ENCODE results near the gene NDUFAF7. TPM values are rescaled to one million over a fixed set of nuclear protein-coding genes. Genes with fewer than 3 reads are reported as not detected.
"Not testable (repeated sequence)": the region's sequence is repeated elsewhere in the genome, so short reads cannot be mapped to it uniquely, and the experiment has no call there.

The NDUFAF7 gene
- total RNA-seq, 1 experiment from 2014 or later: 38.0 TPM

GRCh38 chr2:37201766-37202165 is 29.7 kb upstream of the NDUFAF7 start:
- no TSS peak for BruUV-seq (replicated peaks)
- peaks cover 5% of the 10 kb centered on the region; the same call in 1 of the 2 replicates for H3K9me3 ChIP-seq
- DNase-seq: no peak
- peaks cover 8% of the 10 kb centered on the region for H3K36me3 ChIP-seq (ENCODE audit: control insufficient read depth, insufficient read depth, low read length)
- Mint-ChIP-seq H3K9me3 (ENCODE audit: unreplicated experiment) (peaks cover 13% of the 10 kb centered on the region), H3K36me3 (ENCODE audit: insufficient read depth, unreplicated experiment) (peaks cover 79% of the 10 kb centered on the region), H3K4me1 (ENCODE audit: low read depth, unreplicated experiment) (no peaks in the 10 kb centered on the region), H3K27ac (ENCODE audit: unreplicated experiment) (no peak overlapping the region), H3K27me3 (ENCODE audit: insufficient read depth, unreplicated experiment) (no peaks in the 10 kb centered on the region), H3K4me3 (ENCODE audit: unreplicated experiment) (no peak overlapping the region)
- CTCF ChIA-PET: no interaction called here
- intact Hi-C loops (cut with micrococcal nuclease; ENCODE audit: unreplicated experiment): no loop called here
- H3K4me1 ChIP-seq: no peaks in the 10 kb centered on the region
- no peaks in the 10 kb centered on the region for H3K27me3 ChIP-seq (replicated peaks; ENCODE audit: control insufficient read depth, insufficient read depth, low read length)
- POLR2A ChIA-PET: no interaction called here
- TF ChIP-seq, protein P1, sequence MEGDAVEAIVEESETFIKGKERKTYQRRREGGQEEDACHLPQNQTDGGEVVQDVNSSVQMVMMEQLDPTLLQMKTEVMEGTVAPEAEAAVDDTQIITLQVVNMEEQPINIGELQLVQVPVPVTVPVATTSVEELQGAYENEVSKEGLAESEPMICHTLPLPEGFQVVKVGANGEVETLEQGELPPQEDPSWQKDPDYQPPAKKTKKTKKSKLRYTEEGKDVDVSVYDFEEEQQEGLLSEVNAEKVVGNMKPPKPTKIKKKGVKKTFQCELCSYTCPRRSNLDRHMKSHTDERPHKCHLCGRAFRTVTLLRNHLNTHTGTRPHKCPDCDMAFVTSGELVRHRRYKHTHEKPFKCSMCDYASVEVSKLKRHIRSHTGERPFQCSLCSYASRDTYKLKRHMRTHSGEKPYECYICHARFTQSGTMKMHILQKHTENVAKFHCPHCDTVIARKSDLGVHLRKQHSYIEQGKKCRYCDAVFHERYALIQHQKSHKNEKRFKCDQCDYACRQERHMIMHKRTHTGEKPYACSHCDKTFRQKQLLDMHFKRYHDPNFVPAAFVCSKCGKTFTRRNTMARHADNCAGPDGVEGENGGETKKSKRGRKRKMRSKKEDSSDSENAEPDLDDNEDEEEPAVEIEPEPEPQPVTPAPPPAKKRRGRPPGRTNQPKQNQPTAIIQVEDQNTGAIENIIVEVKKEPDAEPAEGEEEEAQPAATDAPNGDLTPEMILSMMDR (IDR thresholded peaks at IDR 0.05; ENCODE audit: insufficient read depth in 1 of 2, low read depth in 1 of 2, low read length in 1 of 2, severe bottlenecking in 1 of 2, unreplicated experiment in 1 of 2): no peak
- no peak overlapping the region for H3K4me3 ChIP-seq (ENCODE audit: low read depth, low read length)

GRCh38 chr2:37203708-37204107 is 27.8 kb upstream of the NDUFAF7 start:
- H3K4me1 Mint-ChIP-seq (ENCODE audit: low read depth, unreplicated experiment): no peaks in the 10 kb centered on the region

DNA sequence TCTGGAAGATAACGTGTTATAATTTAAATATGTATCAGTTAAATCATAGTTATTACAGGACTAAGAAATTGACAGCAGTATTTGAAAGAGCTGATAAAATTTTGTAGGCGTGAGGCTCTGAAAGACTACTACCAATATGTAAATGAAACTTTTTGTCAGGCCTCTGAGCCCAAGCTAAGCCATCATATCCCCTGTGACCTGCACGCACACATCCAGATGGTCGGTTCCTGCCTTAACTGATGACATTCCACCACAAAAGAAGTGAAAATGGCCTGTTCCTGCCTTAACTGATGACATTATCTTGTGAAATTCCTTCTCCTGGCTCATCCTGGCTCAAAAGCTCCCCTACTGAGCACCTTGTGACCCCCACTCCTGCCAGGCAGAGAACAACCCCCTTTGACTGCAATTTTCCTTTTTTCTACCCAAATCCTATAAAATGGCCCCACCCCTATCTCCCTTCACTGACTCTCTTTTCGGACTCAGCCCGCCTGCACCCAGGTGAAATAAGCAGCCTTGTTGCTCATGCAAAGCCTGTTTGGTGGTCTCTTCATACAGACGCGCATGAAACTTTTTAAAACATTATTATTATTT is 26.3 kb upstream of the NDUFAF7 start:
- Histone ChIP-seq H3K36me3 (ENCODE audit: control insufficient read depth, insufficient read depth, low read length) (peaks cover 12% of the 10 kb centered on the region), H3K9me3 (peaks cover 12% of the 10 kb centered on the region)
- H3K4me1 ChIP-seq; DNase-seq; H3K4me1 Mint-ChIP-seq (ENCODE audit: low read depth, unreplicated experiment); intact Hi-C loops (cut with micrococcal nuclease; ENCODE audit: unreplicated experiment); H3K4me3 ChIP-seq (ENCODE audit: low read depth, low read length); H3K27me3 ChIP-seq (replicated peaks; ENCODE audit: control insufficient read depth, insufficient read depth, low read length); H3K4me3 Mint-ChIP-seq (ENCODE audit: unreplicated experiment); BruUV-seq (replicated peaks); H3K27me3 Mint-ChIP-seq (ENCODE audit: insufficient read depth, unreplicated experiment); CTCF ChIA-PET; POLR2A ChIA-PET: not testable (repeated sequence)
- H3K36me3 Mint-ChIP-seq (ENCODE audit: insufficient read depth, unreplicated experiment): peaks cover 95% of the 10 kb centered on the region
- H3K9me3 Mint-ChIP-seq (ENCODE audit: unreplicated experiment): peaks cover 30% of the 10 kb centered on the region
- peak overlapping the region; percentile 50 for H3K27ac Mint-ChIP-seq (ENCODE audit: unreplicated experiment)

More at GRCh38 chr2:37203708-37204107, 27.8 kb upstream of the NDUFAF7 start:
- Mint-ChIP-seq H3K36me3 (ENCODE audit: insufficient read depth, unreplicated experiment) (peaks cover 93% of the 10 kb centered on the region), H3K9me3 (ENCODE audit: unreplicated experiment) (peaks cover 30% of the 10 kb centered on the region), H3K4me3 (ENCODE audit: unreplicated experiment) (no peak overlapping the region), H3K27ac (ENCODE audit: unreplicated experiment) (no peak overlapping the region), H3K27me3 (ENCODE audit: insufficient read depth, unreplicated experiment) (no peaks in the 10 kb centered on the region)
- Histone ChIP-seq H3K9me3 (peaks cover 5% of the 10 kb centered on the region; the same call in 1 of the 2 replicates), H3K4me3 (ENCODE audit: low read depth, low read length) (no peak overlapping the region), H3K4me1 (no peaks in the 10 kb centered on the region), H3K36me3 (ENCODE audit: control insufficient read depth, insufficient read depth, low read length) (peaks cover 8% of the 10 kb centered on the region), H3K27me3 (replicated peaks; ENCODE audit: control insufficient read depth, insufficient read depth, low read length) (no peaks in the 10 kb centered on the region)
- DNase-seq: no peak
- ChIA-PET CTCF (no interaction called here), POLR2A (no interaction called here)
- no TSS peak for BruUV-seq (replicated peaks)
- TF ChIP-seq, protein P1 (IDR thresholded peaks at IDR 0.05; ENCODE audit: insufficient read depth in 1 of 2, low read depth in 1 of 2, low read length in 1 of 2, severe bottlenecking in 1 of 2, unreplicated experiment in 1 of 2): no peak
- intact Hi-C loops (cut with micrococcal nuclease; ENCODE audit: unreplicated experiment): no loop called here

All from Caco-2 (cell line).